HepG2 (cell line): ENCODE data around the gene SIRT1. TPM values are rescaled to one million over a fixed set of nuclear protein-coding genes. Genes with fewer than 3 reads are reported as not detected.
A peak's percentile ranks its signal among the peaks of the same experiment; 100 is the strongest.

Experiments used
- BCL6 ChIP-seq: IDR thresholded peaks from 2 replicates; pipeline ENCODE4 v1.6.1; 2016; ENCODE audit warnings: missing genetic modification reagents, missing compliant biosample characterization
- CC2D1A ChIP-seq: sonication (generic); formaldehyde crosslinking; IDR thresholded peaks from 2 replicates; pipeline ENCODE4 v1.8.1; 2023; ENCODE audit warnings: mild to moderate bottlenecking, missing genetic modification reagents
- DPF2 ChIP-seq: sonication (generic); formaldehyde crosslinking; IDR thresholded peaks from 2 replicates; pipeline ENCODE4 v1.4.0; 2020; ENCODE audit warnings: mild to moderate bottlenecking, low read depth, missing genetic modification reagents, borderline replicate concordance
- ELF4 ChIP-seq: sonication (generic); formaldehyde crosslinking; IDR thresholded peaks from 2 replicates; pipeline ENCODE4 v1.5.0; 2020; ENCODE audit warnings: missing genetic modification reagents, mild to moderate bottlenecking, moderate library complexity, borderline replicate concordance
- KDM1A ChIP-seq: IDR thresholded peaks from 2 replicates; pipeline ENCODE4 v1.6.1; 2016; ENCODE audit warnings: missing compliant biosample characterization
- MAF1 ChIP-seq: sonication (generic); formaldehyde crosslinking; IDR thresholded peaks from 2 replicates; pipeline ENCODE4 v1.5.0; 2020; ENCODE audit warnings: missing genetic modification reagents, borderline replicate concordance
- MAFK ChIP-seq, 2 experiments: IDR thresholded peaks in 1 of 2; conservative IDR thresholded peaks in 1 of 2; 2 replicates each; pipeline ENCODE4 v1.6.1; 2011; ENCODE audit warnings: improper control_type of control experiment in 2 of 2, low read length in 2 of 2
- MIER2 ChIP-seq: IDR thresholded peaks from 2 replicates; pipeline ENCODE4 v1.6.1; 2016; ENCODE audit warnings: missing biosample characterization, missing genetic modification reagents
- RAD51 ChIP-seq: fragments of 450-650 bp; IDR thresholded peaks from 2 replicates; pipeline ENCODE4 v1.6.1; 2016; ENCODE audit warnings: borderline replicate concordance
- RFX5 ChIP-seq: IDR thresholded peaks from 2 replicates; pipeline ENCODE4 v1.6.1; 2011; ENCODE audit warnings: low read depth, low read length, improper control_type of control experiment
- SIX4 ChIP-seq: sonication (generic); formaldehyde crosslinking; IDR thresholded peaks from 2 replicates; pipeline ENCODE4 v1.4.0; 2020; ENCODE audit warnings: missing genetic modification reagents
- SMAD3 ChIP-seq: sonication (generic); formaldehyde crosslinking; IDR thresholded peaks from 2 replicates; pipeline ENCODE4 v1.4.0; 2020; ENCODE audit warnings: missing genetic modification reagents
- SSRP1 ChIP-seq: IDR thresholded peaks from 2 replicates; pipeline ENCODE4 v1.6.1; 2016; ENCODE audit warnings: control low read depth
- TMF1 ChIP-seq: sonication (generic); formaldehyde crosslinking; IDR thresholded peaks from 2 replicates; pipeline ENCODE4 v1.8.1; 2022; ENCODE audit warnings: low read depth, missing genetic modification reagents
- WIZ ChIP-seq: sonication (generic); formaldehyde crosslinking; IDR thresholded peaks from 2 replicates; pipeline ENCODE4 v1.5.1; 2020; ENCODE audit warnings: mild to moderate bottlenecking, missing genetic modification reagents
- YEATS2 ChIP-seq: sonication (generic); formaldehyde crosslinking; IDR thresholded peaks from 2 replicates; pipeline ENCODE4 v1.4.0; 2020; ENCODE audit warnings: missing genetic modification reagents, borderline replicate concordance
- ZNF205 ChIP-seq: IDR thresholded peaks from 2 replicates; pipeline ENCODE4 v1.6.1; 2018; ENCODE audit warnings: missing biosample characterization, missing genetic modification reagents
- ZNF274 ChIP-seq: sonication (generic); formaldehyde crosslinking; IDR thresholded peaks from 2 replicates; pipeline ENCODE4 v1.5.1; 2020; ENCODE audit warnings: mild to moderate bottlenecking, missing genetic modification reagents
- ZNF530 ChIP-seq: sonication (generic); formaldehyde crosslinking; IDR thresholded peaks from 2 replicates; pipeline ENCODE4 v1.5.0; 2020; ENCODE audit warnings: low read depth, mild to moderate bottlenecking, missing genetic modification reagents
- ZNF572 ChIP-seq: sonication (generic); formaldehyde crosslinking; IDR thresholded peaks from 2 replicates; pipeline ENCODE4 v1.5.1; 2020; ENCODE audit warnings: mild to moderate bottlenecking, missing genetic modification reagents
- ZNF773 ChIP-seq: sonication (generic); formaldehyde crosslinking; IDR thresholded peaks from 2 replicates; pipeline ENCODE4 v1.4.0; 2020; ENCODE audit warnings: missing genetic modification reagents, borderline replicate concordance
- ZSCAN29 ChIP-seq: sonication (generic); formaldehyde crosslinking; conservative IDR thresholded peaks from 2 replicates; pipeline ENCODE4 v1.4.0; 2020; ENCODE audit warnings: mild to moderate bottlenecking, missing genetic modification reagents
- polyA plus RNA-seq, 8 experiments: library from polyadenylated mRNA; depleted of rRNA in 3 of 8; stranded (reverse) in 7 of 8; unstranded in 1 of 8; fragments of >200 nt; fragmentation: Illumina TruSeq in 4 of 8; extraction: Trizol in 4 of 8; gene quantifications; 2 replicates each; pipeline versions ENCODE4 v1.2.1 to v1.2.3, GENCODE V29; 2011 to 2016; ENCODE audit warnings: low read depth in 4 of 8, missing spikeins in 1 of 8, mixed read lengths in 1 of 8; ENCODE audit not compliant: insufficient read depth in 1 of 8
- total RNA-seq, 5 experiments: library from RNA; depleted of rRNA; stranded (reverse); fragments of >200 nt; fragmentation: Illumina TruSeq; extraction: Trizol; gene quantifications; 2 replicates each; pipeline ENCODE4 v1.2.3, GENCODE V29; 2016; ENCODE audit warnings: low read depth in 1 of 5
- TF ChIP-seq, protein P1 (sequence below): sonication (generic); formaldehyde crosslinking; conservative IDR thresholded peaks from 2 replicates; pipeline ENCODE4 v1.4.0; 2020; ENCODE audit warnings: missing genetic modification reagents
- TF ChIP-seq, protein P2 (sequence below): sonication (generic); formaldehyde crosslinking; IDR thresholded peaks from 2 replicates; pipeline ENCODE4 v1.4.0; 2020; ENCODE audit warnings: missing genetic modification reagents
- TF ChIP-seq, protein P3 (sequence below): sonication (generic); formaldehyde crosslinking; IDR thresholded peaks from 2 replicates; pipeline ENCODE4 v1.5.0; 2020; ENCODE audit warnings: missing genetic modification reagents, mild to moderate bottlenecking, borderline replicate concordance

The SIRT1 gene
- total and polyA plus RNA-seq, 2 of the 13 experiments (the other 11 are each of a cell fraction or from before 2014, with no cell fraction given) = 9.4 to 10.2 TPM

DNA sequence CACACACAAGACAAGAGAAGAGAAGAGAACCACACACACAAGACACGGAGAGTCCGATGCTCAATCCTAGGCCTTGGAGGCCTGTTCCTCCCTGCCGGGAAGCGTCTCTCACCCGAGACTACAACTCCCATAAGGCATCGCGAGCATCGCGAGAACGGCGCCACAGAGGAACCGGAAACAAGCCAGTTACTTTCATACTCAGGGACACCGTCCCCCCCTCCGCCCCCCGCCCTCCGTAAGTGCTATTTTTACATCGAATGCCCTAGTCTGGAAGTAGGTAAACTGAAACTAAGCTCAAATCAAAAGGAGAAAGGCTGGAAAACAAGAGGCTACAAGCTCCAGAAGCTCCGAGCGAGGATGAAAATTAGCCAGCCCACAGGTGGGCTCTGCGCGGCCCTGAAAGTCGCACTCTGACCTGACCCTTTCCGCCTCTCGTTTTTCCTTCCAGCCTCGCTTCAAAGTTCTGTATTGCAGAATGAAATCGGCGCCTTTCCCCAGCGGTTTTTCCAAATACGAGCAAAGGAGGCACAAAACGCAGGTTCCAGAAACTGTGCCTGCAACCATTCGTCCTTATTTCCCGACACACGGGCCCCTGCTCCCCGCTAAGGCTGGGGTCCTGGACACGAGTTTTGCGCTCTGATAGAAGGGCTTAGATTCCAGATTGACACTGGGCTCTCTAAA lies 35.0 kb upstream of the SIRT1 start (continued):
- TF ChIP-seq, protein P1, sequence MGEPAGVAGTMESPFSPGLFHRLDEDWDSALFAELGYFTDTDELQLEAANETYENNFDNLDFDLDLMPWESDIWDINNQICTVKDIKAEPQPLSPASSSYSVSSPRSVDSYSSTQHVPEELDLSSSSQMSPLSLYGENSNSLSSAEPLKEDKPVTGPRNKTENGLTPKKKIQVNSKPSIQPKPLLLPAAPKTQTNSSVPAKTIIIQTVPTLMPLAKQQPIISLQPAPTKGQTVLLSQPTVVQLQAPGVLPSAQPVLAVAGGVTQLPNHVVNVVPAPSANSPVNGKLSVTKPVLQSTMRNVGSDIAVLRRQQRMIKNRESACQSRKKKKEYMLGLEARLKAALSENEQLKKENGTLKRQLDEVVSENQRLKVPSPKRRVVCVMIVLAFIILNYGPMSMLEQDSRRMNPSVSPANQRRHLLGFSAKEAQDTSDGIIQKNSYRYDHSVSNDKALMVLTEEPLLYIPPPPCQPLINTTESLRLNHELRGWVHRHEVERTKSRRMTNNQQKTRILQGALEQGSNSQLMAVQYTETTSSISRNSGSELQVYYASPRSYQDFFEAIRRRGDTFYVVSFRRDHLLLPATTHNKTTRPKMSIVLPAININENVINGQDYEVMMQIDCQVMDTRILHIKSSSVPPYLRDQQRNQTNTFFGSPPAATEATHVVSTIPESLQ = no peak
- no peak; the same call in 1 of the 2 replicates for TF ChIP-seq ZNF205 (CRISPR knock-in tag)
- no peak for TF ChIP-seq DPF2 (CRISPR knock-in tag)
- TF ChIP-seq SIX4 (CRISPR knock-in tag) = no peak
- TF ChIP-seq ELF4 = no peak
- no peak for TF ChIP-seq MAFK (conservative IDR thresholded peaks at IDR 0.05 in 1 of 2, IDR thresholded peaks at IDR 0.05 in 1 of 2; ENCODE audit: low read length in 2 of 2)
- TF ChIP-seq BCL6 = peak; percentile 48
- TF ChIP-seq RAD51 = no peak
- TF ChIP-seq MIER2 (CRISPR knock-in tag) = 0 out of 2 replicates have a peak, but pooled peaks have one; percentile 31
- no peak for TF ChIP-seq SSRP1 (CRISPR knock-in tag)
- TF ChIP-seq ZSCAN29 (CRISPR knock-in tag) = no peak
- TF ChIP-seq ZNF530 (CRISPR knock-in tag) = no peak
- no peak for TF ChIP-seq ZNF773 (CRISPR knock-in tag)
- TF ChIP-seq, protein P2, sequence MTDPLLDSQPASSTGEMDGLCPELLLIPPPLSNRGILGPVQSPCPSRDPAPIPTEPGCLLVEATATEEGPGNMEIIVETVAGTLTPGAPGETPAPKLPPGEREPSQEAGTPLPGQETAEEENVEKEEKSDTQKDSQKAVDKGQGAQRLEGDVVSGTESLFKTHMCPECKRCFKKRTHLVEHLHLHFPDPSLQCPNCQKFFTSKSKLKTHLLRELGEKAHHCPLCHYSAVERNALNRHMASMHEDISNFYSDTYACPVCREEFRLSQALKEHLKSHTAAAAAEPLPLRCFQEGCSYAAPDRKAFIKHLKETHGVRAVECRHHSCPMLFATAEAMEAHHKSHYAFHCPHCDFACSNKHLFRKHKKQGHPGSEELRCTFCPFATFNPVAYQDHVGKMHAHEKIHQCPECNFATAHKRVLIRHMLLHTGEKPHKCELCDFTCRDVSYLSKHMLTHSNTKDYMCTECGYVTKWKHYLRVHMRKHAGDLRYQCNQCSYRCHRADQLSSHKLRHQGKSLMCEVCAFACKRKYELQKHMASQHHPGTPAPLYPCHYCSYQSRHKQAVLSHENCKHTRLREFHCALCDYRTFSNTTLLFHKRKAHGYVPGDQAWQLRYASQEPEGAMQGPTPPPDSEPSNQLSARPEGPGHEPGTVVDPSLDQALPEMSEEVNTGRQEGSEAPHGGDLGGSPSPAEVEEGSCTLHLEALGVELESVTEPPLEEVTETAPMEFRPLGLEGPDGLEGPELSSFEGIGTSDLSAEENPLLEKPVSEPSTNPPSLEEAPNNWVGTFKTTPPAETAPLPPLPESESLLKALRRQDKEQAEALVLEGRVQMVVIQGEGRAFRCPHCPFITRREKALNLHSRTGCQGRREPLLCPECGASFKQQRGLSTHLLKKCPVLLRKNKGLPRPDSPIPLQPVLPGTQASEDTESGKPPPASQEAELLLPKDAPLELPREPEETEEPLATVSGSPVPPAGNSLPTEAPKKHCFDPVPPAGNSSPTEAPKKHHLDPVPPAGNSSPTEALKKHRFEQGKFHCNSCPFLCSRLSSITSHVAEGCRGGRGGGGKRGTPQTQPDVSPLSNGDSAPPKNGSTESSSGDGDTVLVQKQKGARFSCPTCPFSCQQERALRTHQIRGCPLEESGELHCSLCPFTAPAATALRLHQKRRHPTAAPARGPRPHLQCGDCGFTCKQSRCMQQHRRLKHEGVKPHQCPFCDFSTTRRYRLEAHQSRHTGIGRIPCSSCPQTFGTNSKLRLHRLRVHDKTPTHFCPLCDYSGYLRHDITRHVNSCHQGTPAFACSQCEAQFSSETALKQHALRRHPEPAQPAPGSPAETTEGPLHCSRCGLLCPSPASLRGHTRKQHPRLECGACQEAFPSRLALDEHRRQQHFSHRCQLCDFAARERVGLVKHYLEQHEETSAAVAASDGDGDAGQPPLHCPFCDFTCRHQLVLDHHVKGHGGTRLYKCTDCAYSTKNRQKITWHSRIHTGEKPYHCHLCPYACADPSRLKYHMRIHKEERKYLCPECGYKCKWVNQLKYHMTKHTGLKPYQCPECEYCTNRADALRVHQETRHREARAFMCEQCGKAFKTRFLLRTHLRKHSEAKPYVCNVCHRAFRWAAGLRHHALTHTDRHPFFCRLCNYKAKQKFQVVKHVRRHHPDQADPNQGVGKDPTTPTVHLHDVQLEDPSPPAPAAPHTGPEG = no peak
- no peak for TF ChIP-seq CC2D1A
- TF ChIP-seq, protein P3, sequence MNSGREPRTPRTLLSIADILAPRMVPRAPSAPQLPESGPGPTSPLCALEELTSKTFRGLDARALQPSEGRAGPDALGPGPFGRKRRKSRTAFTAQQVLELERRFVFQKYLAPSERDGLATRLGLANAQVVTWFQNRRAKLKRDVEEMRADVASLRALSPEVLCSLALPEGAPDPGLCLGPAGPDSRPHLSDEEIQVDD = no peak
- TF ChIP-seq YEATS2 (CRISPR knock-in tag) = peak; percentile 89
- TF ChIP-seq TMF1 (CRISPR knock-in tag) = no peak
- TF ChIP-seq MAF1 = no peak
- TF ChIP-seq SMAD3 (CRISPR knock-in tag) = no peak; the same call in 1 of the 2 replicates
- TF ChIP-seq ZNF572 (CRISPR knock-in tag) = no peak
- TF ChIP-seq WIZ (CRISPR knock-in tag) = no peak
- no peak for TF ChIP-seq ZNF274 (CRISPR knock-in tag)
- TF ChIP-seq RFX5 = no peak
- no peak for TF ChIP-seq KDM1A (CRISPR knock-in tag)
